Esophagus (tissue), 2 donors: ENCODE results near the gene PTDSS2. TPM values are rescaled to one million over a fixed set of nuclear protein-coding genes. Genes with fewer than 3 reads are reported as not detected.
"Not testable (repeated sequence)": the region's sequence is repeated elsewhere in the genome, so short reads cannot be mapped to it uniquely, and the experiment has no call there.

Experiments
- H3K27ac ChIP-seq, 2 donors: one replicate each; pipeline ENCODE4 v1.5.1; 2013; ENCODE audit warnings: low read depth in 2 of 2, mild to moderate bottlenecking in 2 of 2, inconsistent platforms in 1 of 2, low read length in 1 of 2, moderate library complexity in 1 of 2
- H3K27me3 ChIP-seq, 2 donors: one replicate each; pipeline ENCODE4 v1.6.1; 2013; ENCODE audit warnings: low read length in 2 of 2, control low read depth in 1 of 2, mild to moderate bottlenecking in 1 of 2; ENCODE audit not compliant: insufficient read depth in 2 of 2, control insufficient read depth in 1 of 2
- H3K36me3 ChIP-seq, 2 donors: one replicate each; pipeline ENCODE4 v1.6.1; 2013; ENCODE audit warnings: low read length in 1 of 2; ENCODE audit not compliant: control insufficient read depth in 2 of 2, insufficient read depth in 2 of 2
- H3K4me1 ChIP-seq, 2 donors: one replicate each; pipeline ENCODE4 v1.6.1; 2013; ENCODE audit warnings: low read length in 1 of 2; ENCODE audit not compliant: control insufficient read depth in 2 of 2, insufficient read depth in 2 of 2
- H3K4me3 ChIP-seq, 2 donors: one replicate each; pipeline ENCODE4 v1.5.1; 2013; ENCODE audit warnings: low read length in 2 of 2, mild to moderate bottlenecking in 2 of 2, low read depth in 1 of 2, moderate library complexity in 1 of 2
- H3K9me3 ChIP-seq, 2 donors: one replicate each; pipeline ENCODE4 v1.6.1; 2013; ENCODE audit warnings: mild to moderate bottlenecking in 2 of 2, low read depth in 1 of 2, low read length in 1 of 2, moderate library complexity in 1 of 2; ENCODE audit not compliant: control insufficient read depth in 2 of 2, insufficient read depth in 1 of 2
- WGBS, 2 donors: extraction: QIAGEN DNeasy Blood & Tissue Kit; methylation state at CpG; one replicate each; pipeline ENCODE4 v1.1.7; 2013; 5-methylcytosine and 5-hydroxymethylcytosine counted together
- polyA plus RNA-seq, 2 donors: library from polyadenylated mRNA; stranded (reverse); fragments of 200-250 nt; gene quantifications; one replicate each; pipeline ENCODE4 v1.2.3, GENCODE V29; 2013
- donor health status: healthy with polysubstance abuse.
- donor health status: Bipolar disorder and iron deficiency.

PTDSS2 gene
- polyA plus RNA-seq, 2 donors, result 12.4 to 20.5 TPM

DNA sequence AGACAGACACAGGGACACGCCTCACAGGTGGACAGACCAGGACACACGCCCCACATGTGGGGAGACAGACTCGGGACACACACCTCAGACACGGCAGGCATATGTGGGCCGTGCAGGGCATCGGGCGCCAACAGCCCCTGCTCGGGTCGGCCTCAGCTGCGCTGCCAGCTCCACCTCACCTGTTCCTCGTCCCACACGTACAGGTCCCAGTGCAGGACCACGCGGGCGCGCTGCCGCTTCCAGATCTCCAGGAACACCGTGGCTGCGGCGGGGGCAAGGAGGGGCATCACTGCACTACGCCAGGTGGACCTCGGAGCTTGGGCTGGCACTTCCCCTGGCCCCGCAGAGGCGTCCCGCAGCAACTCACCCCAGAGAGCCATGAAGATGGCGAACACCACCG is 20.7 kb upstream of the PTDSS2 start:
- no peaks in the 10 kb centered on the region for H3K27me3 ChIP-seq
- H3K4me1 ChIP-seq, result no peaks in the 10 kb centered on the region
- no peaks in the 10 kb centered on the region for H3K9me3 ChIP-seq
- no peak overlapping the region for H3K4me3 ChIP-seq
- H3K27ac ChIP-seq, result no peak overlapping the region
- 88 to 91% methylated on average over 24 to 27 of the region's 27 CpGs for WGBS, 2 donors
- H3K36me3 ChIP-seq, result peaks cover 0 to 14% of the 10 kb centered on the region in 2 donors

- Histone ChIP-seq H3K27me3 (no peaks in the 10 kb centered on the region), H3K27ac (no peak overlapping the region), H3K4me3 (no peak overlapping the region), H3K4me1 (no peaks in the 10 kb centered on the region), H3K9me3 (no peaks in the 10 kb centered on the region), H3K36me3 (peaks cover 0 to 14% of the 10 kb centered on the region in 2 donors)
- 65 to 67% methylated on average over 24 to 25 of the region's 25 CpGs for WGBS, 2 donors
Observed at GRCh38 chr11:429931-430456, 20.1 kb upstream of the PTDSS2 start.

DNA sequence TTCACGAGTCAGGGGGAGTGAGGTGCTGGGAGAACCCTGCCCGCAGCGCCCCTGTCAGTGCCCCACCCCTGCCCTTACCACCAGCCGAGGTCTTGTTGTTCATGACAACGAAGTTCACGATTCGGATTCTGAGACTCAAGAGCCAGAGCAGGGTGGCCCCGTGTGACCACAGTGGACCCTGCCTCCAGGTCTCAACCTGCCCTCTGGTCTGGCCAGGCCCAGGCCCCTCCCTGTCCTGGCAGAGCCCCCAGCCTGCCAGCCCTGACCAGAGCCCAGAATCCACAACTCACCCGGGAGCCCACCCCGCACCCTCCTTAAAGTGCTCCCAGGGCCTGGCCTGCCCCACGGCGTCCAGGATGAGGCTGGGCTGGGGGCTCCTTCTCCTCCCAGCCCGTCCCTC is 18.2 kb upstream of the PTDSS2 start:
- no peaks in the 10 kb centered on the region for H3K4me1 ChIP-seq
- WGBS, 2 donors, result 91 to 94% methylated on average over 13 of the region's 13 CpGs
- no peak overlapping the region for H3K27ac ChIP-seq
- H3K36me3 ChIP-seq, result peaks cover 0 to 14% of the 10 kb centered on the region in 2 donors
- H3K9me3 ChIP-seq, result no peaks in the 10 kb centered on the region
- H3K4me3 ChIP-seq, result no peak overlapping the region
- no peaks in the 10 kb centered on the region for H3K27me3 ChIP-seq

DNA sequence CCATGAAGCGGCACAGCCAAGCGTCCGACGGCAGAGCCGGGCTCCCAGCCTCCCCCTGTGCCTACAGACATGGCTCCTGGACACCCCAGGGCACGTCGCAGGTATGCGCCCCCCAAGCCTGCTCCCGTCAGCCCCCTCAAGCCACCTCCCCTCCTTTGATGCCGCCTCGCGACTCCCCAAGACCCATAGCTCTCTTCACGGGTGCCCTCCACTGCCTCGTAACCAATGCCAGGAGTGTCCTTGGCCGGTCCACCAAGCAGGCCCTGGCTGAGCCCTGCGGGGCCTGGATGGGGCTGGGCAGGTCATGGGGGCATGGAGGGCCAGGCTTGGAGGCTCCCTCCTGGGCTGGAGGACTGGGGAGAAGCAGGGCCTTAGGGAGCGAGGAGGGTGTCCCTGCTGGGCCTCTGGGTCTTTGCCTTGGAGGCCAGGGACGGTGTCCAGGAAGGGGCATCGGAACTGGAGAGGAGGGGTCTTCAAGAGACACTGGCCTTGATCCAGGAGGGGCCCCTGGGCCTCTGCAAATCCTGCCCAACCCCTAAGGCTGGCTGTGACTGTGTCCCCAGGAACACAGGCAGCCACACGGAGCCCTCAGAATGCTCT is 17.5 kb upstream of the PTDSS2 start:
- no peaks in the 10 kb centered on the region for H3K9me3 ChIP-seq
- no peaks in the 10 kb centered on the region for H3K27me3 ChIP-seq
- H3K4me3 ChIP-seq, result no peak overlapping the region
- WGBS, 2 donors, result 93% methylated on average over 20 of the region's 20 CpGs
- H3K4me1 ChIP-seq, result no peaks in the 10 kb centered on the region
- no peak overlapping the region for H3K27ac ChIP-seq
- H3K36me3 ChIP-seq, result peaks cover 0 to 14% of the 10 kb centered on the region in 2 donors

DNA sequence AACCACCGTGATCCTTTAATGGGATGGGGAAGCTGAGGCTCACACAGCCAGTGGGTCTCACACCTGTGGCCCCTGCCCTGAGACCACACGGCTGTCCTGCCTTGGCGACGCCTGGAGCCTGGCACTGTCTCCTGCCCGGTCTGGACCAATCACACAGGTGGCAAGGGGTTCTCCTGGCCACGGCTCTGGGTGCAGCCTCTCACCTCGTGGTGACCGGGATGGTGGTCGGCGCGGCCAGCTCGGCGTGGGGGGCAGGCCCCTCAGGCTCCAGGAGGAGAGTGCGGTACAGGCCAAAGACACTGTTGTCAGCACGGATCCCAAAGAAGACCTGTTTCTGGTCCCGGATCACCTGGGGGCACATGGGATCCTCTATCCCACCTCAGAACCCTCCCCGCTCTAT is 17.0 kb upstream of the PTDSS2 start:
- Histone ChIP-seq H3K9me3 (no peaks in the 10 kb centered on the region), H3K4me3 (no peak overlapping the region), H3K4me1 (no peaks in the 10 kb centered on the region), H3K27me3 (no peaks in the 10 kb centered on the region), H3K36me3 (peaks cover 0 to 14% of the 10 kb centered on the region in 2 donors), H3K27ac (no peak overlapping the region)
- 91 to 95% methylated on average over 13 to 17 of the region's 17 CpGs for WGBS, 2 donors

- Histone ChIP-seq H3K27ac (no peak overlapping the region), H3K4me3 (no peak overlapping the region), H3K9me3 (no peaks in the 10 kb centered on the region), H3K36me3 (peaks cover 0 to 14% of the 10 kb centered on the region in 2 donors), H3K27me3 (no peaks in the 10 kb centered on the region), H3K4me1 (no peaks in the 10 kb centered on the region)
- whole genome bisulfite sequencing, 2 donors, result 90 to 93% methylated on average over 19 to 20 of the region's 20 CpGs
Observed at GRCh38 chr11:433641-434040, 16.4 kb upstream of the PTDSS2 start.

DNA sequence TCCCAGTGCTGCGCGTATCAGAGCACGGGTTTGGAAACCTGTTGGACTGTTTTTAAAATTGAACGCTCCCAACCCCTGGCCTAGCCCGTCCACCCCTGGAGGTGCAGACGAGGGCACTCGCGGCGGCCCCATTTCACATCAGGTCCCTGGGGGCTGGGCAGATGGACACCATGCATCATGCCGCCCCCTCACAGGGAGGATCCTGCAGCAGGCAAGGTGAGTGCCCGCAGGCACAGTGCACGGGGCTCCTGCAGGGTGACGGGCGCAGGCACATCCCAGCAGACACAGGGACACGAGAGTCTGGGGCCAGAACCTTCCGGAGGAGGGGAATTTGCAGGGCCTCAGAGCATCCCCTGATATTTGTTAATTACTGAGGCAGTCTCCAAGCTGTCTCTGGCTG is 15.6 kb upstream of the PTDSS2 start:
- no peaks in the 10 kb centered on the region for H3K4me1 ChIP-seq
- 81 to 90% methylated on average over 16 of the region's 16 CpGs for WGBS, 2 donors
- no peaks in the 10 kb centered on the region for H3K9me3 ChIP-seq
- no peak overlapping the region for H3K27ac ChIP-seq
- H3K4me3 ChIP-seq, result no peak overlapping the region
- peaks cover 0 to 14% of the 10 kb centered on the region in 2 donors for H3K36me3 ChIP-seq
- H3K27me3 ChIP-seq, result no peaks in the 10 kb centered on the region

DNA sequence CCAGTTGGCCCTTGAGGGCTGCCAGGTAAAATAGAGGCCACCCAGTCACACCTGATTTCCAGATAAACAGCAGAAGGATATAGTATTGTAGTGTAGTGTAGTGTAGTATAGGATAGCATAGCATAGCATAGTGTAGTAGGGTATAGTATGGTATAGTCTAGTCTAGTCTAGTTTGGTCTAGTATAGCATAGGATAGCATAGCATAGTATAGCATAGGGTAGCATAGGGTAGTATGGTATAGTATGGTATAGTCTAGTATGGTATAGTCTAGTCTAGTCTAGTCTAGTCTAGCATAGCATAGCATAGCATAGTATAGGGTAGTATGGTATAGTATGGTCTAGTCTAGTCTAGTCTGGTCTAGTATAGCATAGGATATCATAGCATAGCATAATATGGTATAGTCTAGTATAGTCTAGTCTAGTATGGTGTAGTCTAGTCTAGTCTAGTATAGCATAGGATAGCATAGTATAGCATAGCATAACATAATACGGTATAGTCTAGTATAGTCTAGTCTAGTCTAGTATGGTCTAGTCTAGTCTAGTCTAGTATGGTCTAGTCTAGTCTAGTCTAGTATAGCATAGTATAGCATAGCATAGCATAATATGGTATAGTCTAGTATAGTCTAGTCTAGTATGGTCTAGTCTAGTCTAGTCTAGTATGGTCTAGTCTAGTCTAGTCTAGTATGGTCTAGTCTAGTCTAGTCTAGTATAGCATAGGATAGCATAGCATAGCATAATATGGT is 14.9 kb upstream of the PTDSS2 start:
- H3K36me3 ChIP-seq, result peaks cover 0 to 14% of the 10 kb centered on the region in 2 donors
- H3K4me3 ChIP-seq, H3K4me1 ChIP-seq, H3K9me3 ChIP-seq, H3K27me3 ChIP-seq, H3K27ac ChIP-seq: not testable (repeated sequence)
- 95 to 96% methylated on average over 1 of the region's 1 CpG for WGBS, 2 donors

- WGBS, 2 donors, result 81 to 86% methylated on average over 17 of the region's 17 CpGs
- H3K4me3 ChIP-seq, result no peak overlapping the region
- H3K36me3 ChIP-seq, result peaks cover 0 to 10% of the 10 kb centered on the region in 2 donors
- no peaks in the 10 kb centered on the region for H3K9me3 ChIP-seq
- no peak overlapping the region for H3K27ac ChIP-seq
- peaks cover 0 to 11% of the 10 kb centered on the region in 2 donors for H3K4me1 ChIP-seq
- no peaks in the 10 kb centered on the region for H3K27me3 ChIP-seq
Observed at GRCh38 chr11:437228-437870, 12.7 kb upstream of the PTDSS2 start.
